ENCODE measurements around the gene DPM2. TPM values are rescaled to one million over a fixed set of nuclear protein-coding genes. Genes with fewer than 3 reads are reported as not detected.

Gene DPM2
- total and polyA plus RNA-seq, 2 experiments from 2014 or later, result 19.2 to 57.1 TPM

- H2AFZ ChIP-seq, result no peak overlapping the region
- DNase-seq (ENCODE audit: low spot score), result no peak
- H3K79me2 ChIP-seq, result no peaks in the 10 kb centered on the region
- TF ChIP-seq EZH2 (IDR thresholded peaks at IDR 0.05; ENCODE audit: borderline replicate concordance), result no peak
- TF ChIP-seq EZH2phosphoT487 (IDR thresholded peaks at IDR 0.05; ENCODE audit: low read depth, severe bottlenecking, unreplicated experiment), result no peak
- no peak for TF ChIP-seq CTCF (IDR thresholded peaks at IDR 0.05; ENCODE audit: poor library complexity)
- H3K4me1 ChIP-seq (ENCODE audit: insufficient read depth), result peaks cover 21% of the 10 kb centered on the region
- no peaks in the 10 kb centered on the region for H3K9me2 ChIP-seq (replicated peaks; ENCODE audit: insufficient read depth)
- H3K27ac ChIP-seq, result no peak overlapping the region
- H4K20me1 ChIP-seq (ENCODE audit: insufficient read depth, poor library complexity, severe bottlenecking), result no peaks in the 10 kb centered on the region
- no peaks in the 10 kb centered on the region for H3K9me3 ChIP-seq (ENCODE audit: low read depth)
- no peak overlapping the region for H3K4me2 ChIP-seq
- 92% methylated on average over 11 of the region's 11 CpGs for WGBS (ENCODE audit: low lambda C conversion rate, missing lambda C conversion rate)
- no peak overlapping the region for H3K4me3 ChIP-seq
- no peaks in the 10 kb centered on the region for H3K36me3 ChIP-seq (replicated peaks; ENCODE audit: insufficient read depth, low read depth)
- H3K27me3 ChIP-seq, result no peaks in the 10 kb centered on the region
These were observed 24.0 kb downstream of the DPM2 start for GRCh38 chr9:127913682-127914081.

GRCh38 chr9:127912882-127913281 lies 24.8 kb downstream of the DPM2 start:
- H3K9me2 ChIP-seq (replicated peaks; ENCODE audit: insufficient read depth), result no peaks in the 10 kb centered on the region
- no peak overlapping the region for H3K4me2 ChIP-seq
- TF ChIP-seq CTCF (IDR thresholded peaks at IDR 0.05; ENCODE audit: poor library complexity) (no peak), EZH2phosphoT487 (IDR thresholded peaks at IDR 0.05; ENCODE audit: low read depth, severe bottlenecking, unreplicated experiment) (no peak), EZH2 (IDR thresholded peaks at IDR 0.05; ENCODE audit: borderline replicate concordance) (no peak)
- no peaks in the 10 kb centered on the region for H4K20me1 ChIP-seq (ENCODE audit: insufficient read depth, poor library complexity, severe bottlenecking)
- no peaks in the 10 kb centered on the region for H3K36me3 ChIP-seq (replicated peaks; ENCODE audit: insufficient read depth, low read depth)
- no peak overlapping the region for H3K27ac ChIP-seq
- 75% methylated on average over 5 of the region's 5 CpGs for WGBS (ENCODE audit: low lambda C conversion rate, missing lambda C conversion rate)
- H3K79me2 ChIP-seq, result no peaks in the 10 kb centered on the region
- no peak overlapping the region for H2AFZ ChIP-seq
- peak; percentile 82 for DNase-seq (ENCODE audit: low spot score)
- H3K27me3 ChIP-seq, result no peaks in the 10 kb centered on the region
- no peaks in the 10 kb centered on the region for H3K9me3 ChIP-seq (ENCODE audit: low read depth)
- H3K4me1 ChIP-seq (ENCODE audit: insufficient read depth), result peaks cover 21% of the 10 kb centered on the region
- H3K4me3 ChIP-seq, result no peak overlapping the region

- no peaks in the 10 kb centered on the region for H3K36me3 ChIP-seq (replicated peaks; ENCODE audit: insufficient read depth, low read depth)
- H3K4me1 ChIP-seq (ENCODE audit: insufficient read depth), result peaks cover 21% of the 10 kb centered on the region
- peak overlapping the region; percentile 31 for H3K27ac ChIP-seq
These were observed 25.4 kb downstream of the DPM2 start for GRCh38 chr9:127912296-127912695.

More at GRCh38 chr9:127912296-127912695, 25.4 kb downstream of the DPM2 start:
- Histone ChIP-seq H2AFZ (no peak overlapping the region), H3K9me2 (replicated peaks; ENCODE audit: insufficient read depth) (no peaks in the 10 kb centered on the region), H3K27me3 (no peaks in the 10 kb centered on the region), H3K79me2 (no peaks in the 10 kb centered on the region), H3K9me3 (ENCODE audit: low read depth) (no peaks in the 10 kb centered on the region), H4K20me1 (ENCODE audit: insufficient read depth, poor library complexity, severe bottlenecking) (no peaks in the 10 kb centered on the region), H3K4me3 (no peak overlapping the region), H3K4me2 (no peak overlapping the region)
- DNase-seq (ENCODE audit: low spot score), result no peak
- TF ChIP-seq CTCF (IDR thresholded peaks at IDR 0.05; ENCODE audit: poor library complexity) (no peak), EZH2phosphoT487 (IDR thresholded peaks at IDR 0.05; ENCODE audit: low read depth, severe bottlenecking, unreplicated experiment) (no peak), EZH2 (IDR thresholded peaks at IDR 0.05; ENCODE audit: borderline replicate concordance) (no peak)
- WGBS (ENCODE audit: low lambda C conversion rate, missing lambda C conversion rate), result 97% methylated on average over 31 of the region's 31 CpGs
